ENCODE data around the gene GPHA2. TPM values are rescaled to one million over a fixed set of nuclear protein-coding genes. Genes with fewer than 3 reads are reported as not detected.

Gene GPHA2
- total and polyA plus RNA-seq, 10 of the 15 experiments (the other 5 are each of a cell fraction or from before 2014, with no cell fraction given), result not detected

GRCh38 chr11:64916040-64916774, 19.5 kb downstream of the GPHA2 start (continued):
- TF ChIP-seq, protein P1, sequence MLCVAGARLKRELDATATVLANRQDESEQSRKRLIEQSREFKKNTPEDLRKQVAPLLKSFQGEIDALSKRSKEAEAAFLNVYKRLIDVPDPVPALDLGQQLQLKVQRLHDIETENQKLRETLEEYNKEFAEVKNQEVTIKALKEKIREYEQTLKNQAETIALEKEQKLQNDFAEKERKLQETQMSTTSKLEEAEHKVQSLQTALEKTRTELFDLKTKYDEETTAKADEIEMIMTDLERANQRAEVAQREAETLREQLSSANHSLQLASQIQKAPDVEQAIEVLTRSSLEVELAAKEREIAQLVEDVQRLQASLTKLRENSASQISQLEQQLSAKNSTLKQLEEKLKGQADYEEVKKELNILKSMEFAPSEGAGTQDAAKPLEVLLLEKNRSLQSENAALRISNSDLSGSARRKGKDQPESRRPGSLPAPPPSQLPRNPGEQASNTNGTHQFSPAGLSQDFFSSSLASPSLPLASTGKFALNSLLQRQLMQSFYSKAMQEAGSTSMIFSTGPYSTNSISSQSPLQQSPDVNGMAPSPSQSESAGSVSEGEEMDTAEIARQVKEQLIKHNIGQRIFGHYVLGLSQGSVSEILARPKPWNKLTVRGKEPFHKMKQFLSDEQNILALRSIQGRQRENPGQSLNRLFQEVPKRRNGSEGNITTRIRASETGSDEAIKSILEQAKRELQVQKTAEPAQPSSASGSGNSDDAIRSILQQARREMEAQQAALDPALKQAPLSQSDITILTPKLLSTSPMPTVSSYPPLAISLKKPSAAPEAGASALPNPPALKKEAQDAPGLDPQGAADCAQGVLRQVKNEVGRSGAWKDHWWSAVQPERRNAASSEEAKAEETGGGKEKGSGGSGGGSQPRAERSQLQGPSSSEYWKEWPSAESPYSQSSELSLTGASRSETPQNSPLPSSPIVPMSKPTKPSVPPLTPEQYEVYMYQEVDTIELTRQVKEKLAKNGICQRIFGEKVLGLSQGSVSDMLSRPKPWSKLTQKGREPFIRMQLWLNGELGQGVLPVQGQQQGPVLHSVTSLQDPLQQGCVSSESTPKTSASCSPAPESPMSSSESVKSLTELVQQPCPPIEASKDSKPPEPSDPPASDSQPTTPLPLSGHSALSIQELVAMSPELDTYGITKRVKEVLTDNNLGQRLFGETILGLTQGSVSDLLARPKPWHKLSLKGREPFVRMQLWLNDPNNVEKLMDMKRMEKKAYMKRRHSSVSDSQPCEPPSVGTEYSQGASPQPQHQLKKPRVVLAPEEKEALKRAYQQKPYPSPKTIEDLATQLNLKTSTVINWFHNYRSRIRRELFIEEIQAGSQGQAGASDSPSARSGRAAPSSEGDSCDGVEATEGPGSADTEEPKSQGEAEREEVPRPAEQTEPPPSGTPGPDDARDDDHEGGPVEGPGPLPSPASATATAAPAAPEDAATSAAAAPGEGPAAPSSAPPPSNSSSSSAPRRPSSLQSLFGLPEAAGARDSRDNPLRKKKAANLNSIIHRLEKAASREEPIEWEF (IDR thresholded peaks at IDR 0.05; ENCODE audit: insufficient replicate concordance, low read depth, low read length), result no peak
- no peak for TF ChIP-seq BRCA1 (IDR thresholded peaks at IDR 0.05; ENCODE audit: low read depth, low read length)
- no peak for TF ChIP-seq ZNF24 (IDR thresholded peaks at IDR 0.05)
- peak; percentile 55; the same call in 1 of the 2 replicates for TF ChIP-seq PKNOX1 (IDR thresholded peaks at IDR 0.05)
- TF ChIP-seq SKIL (IDR thresholded peaks at IDR 0.05; ENCODE audit: low read depth, poor library complexity, severe bottlenecking), result no peak
- TF ChIP-seq NFYA (IDR thresholded peaks at IDR 0.05; ENCODE audit: borderline replicate concordance, low read depth, low read length), result no peak
- TF ChIP-seq ZZZ3 (IDR thresholded peaks at IDR 0.05; ENCODE audit: control insufficient read depth, insufficient read length, low read depth), result no peak
- no peak for TF ChIP-seq WRNIP1 (IDR thresholded peaks at IDR 0.05; ENCODE audit: borderline replicate concordance, low read depth, low read length)
- peak; percentile 38 for TF ChIP-seq E4F1 (IDR thresholded peaks at IDR 0.05; ENCODE audit: borderline replicate concordance, partially characterized antibody)
- TF ChIP-seq, protein P2, sequence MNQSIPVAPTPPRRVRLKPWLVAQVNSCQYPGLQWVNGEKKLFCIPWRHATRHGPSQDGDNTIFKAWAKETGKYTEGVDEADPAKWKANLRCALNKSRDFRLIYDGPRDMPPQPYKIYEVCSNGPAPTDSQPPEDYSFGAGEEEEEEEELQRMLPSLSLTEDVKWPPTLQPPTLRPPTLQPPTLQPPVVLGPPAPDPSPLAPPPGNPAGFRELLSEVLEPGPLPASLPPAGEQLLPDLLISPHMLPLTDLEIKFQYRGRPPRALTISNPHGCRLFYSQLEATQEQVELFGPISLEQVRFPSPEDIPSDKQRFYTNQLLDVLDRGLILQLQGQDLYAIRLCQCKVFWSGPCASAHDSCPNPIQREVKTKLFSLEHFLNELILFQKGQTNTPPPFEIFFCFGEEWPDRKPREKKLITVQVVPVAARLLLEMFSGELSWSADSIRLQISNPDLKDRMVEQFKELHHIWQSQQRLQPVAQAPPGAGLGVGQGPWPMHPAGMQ (IDR thresholded peaks at IDR 0.05; ENCODE audit: borderline replicate concordance), result no peak
- TF ChIP-seq SIN3A (IDR thresholded peaks at IDR 0.05; ENCODE audit: low read depth, low read length), result peak; percentile 78
- no peak for TF ChIP-seq JUND (IDR thresholded peaks at IDR 0.05; ENCODE audit: low read depth, low read length)
- no peak for TF ChIP-seq GABPA (IDR thresholded peaks at IDR 0.05; ENCODE audit: low read depth)
- no peak for TF ChIP-seq LARP7 (IDR thresholded peaks at IDR 0.05)
- no peak for TF ChIP-seq CHD1 (IDR thresholded peaks at IDR 0.05; ENCODE audit: low read depth, low read length)
- no peak for TF ChIP-seq KDM1A (IDR thresholded peaks at IDR 0.05; ENCODE audit: borderline replicate concordance)

Measured in GM12878 (cell line).